ENCODE results near the gene ARHGAP18.

The ARHGAP18 gene

DNA sequence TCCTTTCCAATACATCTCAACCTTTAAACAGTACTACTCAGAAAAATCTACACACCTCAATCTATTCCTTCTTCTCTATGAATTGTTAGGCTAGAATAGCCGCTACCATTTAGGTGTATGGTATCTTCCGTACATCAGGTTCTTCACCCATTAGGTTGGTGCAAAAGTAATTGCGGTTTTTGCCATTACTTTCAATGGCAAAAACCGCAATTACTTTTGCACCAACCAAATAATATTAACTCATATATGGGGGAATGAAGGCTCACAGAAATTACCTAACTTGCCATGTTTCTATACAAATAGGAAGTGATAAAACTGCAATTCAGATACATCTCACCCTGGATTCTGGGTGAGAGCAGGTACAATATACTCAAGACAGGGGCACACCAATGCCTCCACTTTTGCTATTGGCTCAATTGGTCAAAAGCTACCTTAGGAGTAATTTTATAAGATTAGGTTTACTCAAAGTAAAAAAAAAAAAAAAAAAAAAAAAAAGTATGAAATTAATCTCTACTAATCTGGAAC is 37.7 kb upstream of the ARHGAP18 start:
- H3K27ac ChIP-seq (ENCODE audit: low read depth, low read length) = peak overlapping the region; percentile 95
- no peak overlapping the region for H2AFZ ChIP-seq (ENCODE audit: low read length, unreplicated experiment)
- H3K36me3 ChIP-seq (ENCODE audit: insufficient read depth, low read length) = no peaks in the 10 kb centered on the region
- no peaks in the 10 kb centered on the region for H3K79me2 ChIP-seq (ENCODE audit: control insufficient read depth, insufficient read depth, low read length, unreplicated experiment)
- H3K4me3 ChIP-seq (ENCODE audit: low read depth, low read length) = no peak overlapping the region
- no peaks in the 10 kb centered on the region for H3K27me3 ChIP-seq (ENCODE audit: insufficient read depth, low read length)
- peaks cover 73% of the 10 kb centered on the region for H3K4me1 ChIP-seq (ENCODE audit: control insufficient read depth, insufficient read depth, low read length, unreplicated experiment)

DNA sequence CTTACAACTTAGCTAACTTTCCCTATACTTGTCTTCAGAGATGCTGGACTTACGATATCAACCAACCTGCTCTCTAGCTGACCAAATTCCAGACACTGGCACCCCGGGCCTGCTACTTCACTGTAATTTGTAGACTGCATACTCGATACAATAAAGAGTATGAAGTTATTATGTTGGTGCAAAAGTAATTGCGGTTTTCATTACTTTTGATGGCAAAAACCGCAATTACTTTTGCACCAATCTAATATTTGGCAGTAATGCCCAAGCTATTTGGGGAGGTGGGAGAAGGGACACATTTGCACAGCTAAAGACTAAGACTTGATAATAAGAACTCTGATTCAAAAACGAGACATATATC is 34.9 kb upstream of the ARHGAP18 start:
- H3K36me3 ChIP-seq (ENCODE audit: insufficient read depth, low read length) = no peaks in the 10 kb centered on the region
- H3K27me3 ChIP-seq (ENCODE audit: insufficient read depth, low read length) = no peaks in the 10 kb centered on the region
- H3K4me3 ChIP-seq (ENCODE audit: low read depth, low read length) = no peak overlapping the region
- no peaks in the 10 kb centered on the region for H3K79me2 ChIP-seq (ENCODE audit: control insufficient read depth, insufficient read depth, low read length, unreplicated experiment)
- H3K4me1 ChIP-seq (ENCODE audit: control insufficient read depth, insufficient read depth, low read length, unreplicated experiment) = peaks cover 45% of the 10 kb centered on the region
- H2AFZ ChIP-seq (ENCODE audit: low read length, unreplicated experiment) = no peak overlapping the region
- H3K27ac ChIP-seq (ENCODE audit: low read depth, low read length) = no peak overlapping the region

DNA sequence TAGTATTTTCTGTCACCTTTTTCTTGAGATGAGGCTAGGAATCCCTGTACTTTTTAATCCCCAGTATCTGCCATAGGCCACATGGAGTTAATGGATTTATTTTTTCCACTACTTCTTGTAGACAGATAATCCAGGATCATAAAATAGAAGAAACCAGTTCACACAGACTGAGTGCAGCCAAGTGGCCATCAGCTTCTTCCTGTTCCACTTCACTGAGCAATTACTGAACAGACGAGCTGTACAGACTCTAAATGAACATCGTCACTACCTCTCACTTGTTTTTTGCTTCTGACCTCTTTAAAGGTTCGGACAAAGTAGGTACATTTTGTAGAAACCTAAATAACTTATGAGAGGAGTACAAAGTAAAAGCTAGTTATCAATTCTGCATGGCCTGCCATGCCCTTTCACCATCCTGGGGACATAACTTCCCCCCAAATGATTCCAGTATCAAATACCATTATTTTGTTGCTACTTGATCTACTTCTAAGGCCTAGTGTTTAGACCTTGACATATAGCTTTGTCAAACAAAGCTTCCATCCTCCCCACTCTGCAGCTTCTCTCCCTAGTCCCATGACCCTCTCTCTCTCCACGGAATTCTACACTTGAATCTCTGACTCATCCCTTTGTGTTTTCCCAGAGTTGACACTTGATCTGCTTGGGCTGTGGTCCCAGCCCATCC is 34.4 kb upstream of the ARHGAP18 start:
- peaks cover 45% of the 10 kb centered on the region for H3K4me1 ChIP-seq (ENCODE audit: control insufficient read depth, insufficient read depth, low read length, unreplicated experiment)
- H3K36me3 ChIP-seq (ENCODE audit: insufficient read depth, low read length) = no peaks in the 10 kb centered on the region
- no peaks in the 10 kb centered on the region for H3K27me3 ChIP-seq (ENCODE audit: insufficient read depth, low read length)
- peak overlapping the region; percentile 71 for H3K27ac ChIP-seq (ENCODE audit: low read depth, low read length)
- peak overlapping the region; percentile 23; the same call in 1 of the 2 replicates for H3K4me3 ChIP-seq (ENCODE audit: low read depth, low read length)
- no peaks in the 10 kb centered on the region for H3K79me2 ChIP-seq (ENCODE audit: control insufficient read depth, insufficient read depth, low read length, unreplicated experiment)
- H2AFZ ChIP-seq (ENCODE audit: low read length, unreplicated experiment) = peak overlapping the region; percentile 84

DNA sequence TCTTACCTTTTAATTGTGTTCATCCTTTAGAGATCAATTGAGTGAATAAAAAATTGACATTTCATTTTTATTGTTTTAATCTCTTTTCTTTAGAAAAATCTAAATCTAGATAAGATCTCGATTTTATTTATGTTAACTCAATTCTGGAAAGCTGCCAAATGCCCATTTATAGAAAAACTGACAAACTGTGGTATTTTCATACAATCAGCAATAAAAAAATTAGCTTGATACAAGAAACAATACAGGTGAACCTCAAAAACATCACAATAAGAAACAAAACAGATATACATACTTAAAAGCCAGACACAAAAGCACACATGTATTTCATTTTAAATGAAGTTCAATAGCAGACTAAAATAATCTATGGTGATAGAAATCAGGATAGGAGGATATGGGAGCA is 30.0 kb upstream of the ARHGAP18 start:
- H3K27me3 ChIP-seq (ENCODE audit: insufficient read depth, low read length) = no peaks in the 10 kb centered on the region
- H3K4me1 ChIP-seq (ENCODE audit: control insufficient read depth, insufficient read depth, low read length, unreplicated experiment) = peaks cover 20% of the 10 kb centered on the region
- H2AFZ ChIP-seq (ENCODE audit: low read length, unreplicated experiment) = no peak overlapping the region
- H3K27ac ChIP-seq (ENCODE audit: low read depth, low read length) = no peak overlapping the region
- H3K79me2 ChIP-seq (ENCODE audit: control insufficient read depth, insufficient read depth, low read length, unreplicated experiment) = no peaks in the 10 kb centered on the region
- no peak overlapping the region for H3K4me3 ChIP-seq (ENCODE audit: low read depth, low read length)
- H3K36me3 ChIP-seq (ENCODE audit: insufficient read depth, low read length) = no peaks in the 10 kb centered on the region

DNA sequence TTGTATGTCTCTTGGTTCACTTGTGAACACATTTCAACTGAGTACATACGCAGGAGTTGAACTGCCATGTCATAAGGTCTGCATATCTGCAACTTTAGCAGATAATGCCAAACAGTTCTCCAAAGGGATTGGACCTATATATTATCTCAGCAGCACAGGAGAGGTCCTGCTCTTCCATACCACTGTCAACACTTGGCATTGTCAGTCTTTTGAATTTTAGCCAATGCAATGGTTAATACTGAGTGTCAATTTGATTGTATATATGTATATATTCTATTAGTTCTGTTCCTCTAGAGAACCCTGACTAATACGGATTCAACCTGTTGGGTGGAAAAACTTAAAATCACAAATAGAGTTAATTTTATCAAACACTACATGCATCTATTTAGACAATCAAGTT is 26.1 kb upstream of the ARHGAP18 start:
- Histone ChIP-seq H3K27ac (ENCODE audit: low read depth, low read length) (no peak overlapping the region), H3K4me3 (ENCODE audit: low read depth, low read length) (no peak overlapping the region), H3K4me1 (ENCODE audit: control insufficient read depth, insufficient read depth, low read length, unreplicated experiment) (peaks cover 12% of the 10 kb centered on the region), H2AFZ (ENCODE audit: low read length, unreplicated experiment) (no peak overlapping the region), H3K36me3 (ENCODE audit: insufficient read depth, low read length) (no peaks in the 10 kb centered on the region), H3K27me3 (ENCODE audit: insufficient read depth, low read length) (no peaks in the 10 kb centered on the region), H3K79me2 (ENCODE audit: control insufficient read depth, insufficient read depth, low read length, unreplicated experiment) (no peaks in the 10 kb centered on the region)

DNA sequence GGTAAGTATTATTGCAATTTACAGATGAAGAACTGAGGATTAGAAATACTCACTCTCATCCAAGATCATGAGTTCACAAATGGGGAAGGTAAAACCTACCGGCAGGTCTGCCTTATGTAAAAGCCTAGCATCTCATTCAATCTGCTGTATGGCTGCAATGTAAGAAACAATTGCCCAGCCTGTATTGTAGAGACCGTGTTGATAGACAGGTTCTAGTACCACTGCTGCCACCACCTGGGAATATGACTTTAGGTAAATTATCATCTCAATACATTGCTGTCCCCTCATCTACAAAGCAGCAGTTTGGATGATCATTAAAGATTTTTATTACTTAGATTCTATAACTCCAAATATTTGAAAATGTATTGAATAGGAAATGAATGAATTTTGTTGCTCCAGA is 23.3 kb upstream of the ARHGAP18 start:
- no peaks in the 10 kb centered on the region for H3K27me3 ChIP-seq (ENCODE audit: insufficient read depth, low read length)
- H2AFZ ChIP-seq (ENCODE audit: low read length, unreplicated experiment) = no peak overlapping the region
- H3K27ac ChIP-seq (ENCODE audit: low read depth, low read length) = no peak overlapping the region
- no peaks in the 10 kb centered on the region for H3K36me3 ChIP-seq (ENCODE audit: insufficient read depth, low read length)
- H3K4me3 ChIP-seq (ENCODE audit: low read depth, low read length) = no peak overlapping the region
- peaks cover 23% of the 10 kb centered on the region for H3K4me1 ChIP-seq (ENCODE audit: control insufficient read depth, insufficient read depth, low read length, unreplicated experiment)
- H3K79me2 ChIP-seq (ENCODE audit: control insufficient read depth, insufficient read depth, low read length, unreplicated experiment) = no peaks in the 10 kb centered on the region

DNA sequence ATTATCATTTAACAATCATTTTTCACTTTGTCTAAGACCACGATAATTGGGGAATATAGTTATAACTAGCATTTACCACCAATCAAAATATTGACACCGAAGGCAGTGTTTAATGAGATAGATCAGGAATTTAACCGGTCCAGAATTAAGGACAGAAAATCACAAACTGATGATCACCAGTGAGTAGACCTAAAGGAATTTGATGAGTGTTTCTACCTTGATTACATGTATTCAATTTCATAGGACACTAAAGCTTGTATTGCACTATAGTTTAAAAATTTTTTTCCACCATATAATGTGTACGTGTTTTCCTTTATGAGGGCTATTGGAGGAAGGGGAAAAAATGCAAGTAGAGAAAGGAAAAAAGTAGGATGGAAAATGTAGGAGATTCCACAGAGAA is 22.6 kb upstream of the ARHGAP18 start:
- Histone ChIP-seq H3K4me3 (ENCODE audit: low read depth, low read length) (no peak overlapping the region), H3K36me3 (ENCODE audit: insufficient read depth, low read length) (no peaks in the 10 kb centered on the region), H3K79me2 (ENCODE audit: control insufficient read depth, insufficient read depth, low read length, unreplicated experiment) (no peaks in the 10 kb centered on the region), H2AFZ (ENCODE audit: low read length, unreplicated experiment) (peak overlapping the region; percentile 99), H3K27ac (ENCODE audit: low read depth, low read length) (no peak overlapping the region), H3K4me1 (ENCODE audit: control insufficient read depth, insufficient read depth, low read length, unreplicated experiment) (peaks cover 23% of the 10 kb centered on the region), H3K27me3 (ENCODE audit: insufficient read depth, low read length) (no peaks in the 10 kb centered on the region)

DNA sequence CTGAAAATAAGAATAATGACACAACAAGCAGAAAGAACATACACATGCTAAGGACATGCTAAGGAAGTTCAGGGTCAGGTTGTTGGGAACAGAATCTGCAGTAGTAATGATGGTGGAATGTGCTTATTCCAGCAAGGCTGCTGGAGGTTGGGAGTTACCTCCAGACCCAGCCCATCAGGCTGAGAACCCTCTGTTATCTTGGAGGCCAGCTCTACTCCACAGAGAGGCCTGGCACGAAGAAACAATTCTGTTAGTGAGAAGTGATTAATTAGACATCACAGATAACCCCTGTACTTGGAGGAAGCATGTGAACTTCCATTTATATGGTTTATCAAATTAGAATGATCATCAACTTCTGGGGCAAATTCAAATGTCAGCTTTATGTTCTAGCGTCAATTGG is 22.1 kb upstream of the ARHGAP18 start:
- no peaks in the 10 kb centered on the region for H3K79me2 ChIP-seq (ENCODE audit: control insufficient read depth, insufficient read depth, low read length, unreplicated experiment)
- H3K27ac ChIP-seq (ENCODE audit: low read depth, low read length) = no peak overlapping the region
- no peaks in the 10 kb centered on the region for H3K27me3 ChIP-seq (ENCODE audit: insufficient read depth, low read length)
- H2AFZ ChIP-seq (ENCODE audit: low read length, unreplicated experiment) = peak overlapping the region; percentile 99
- H3K36me3 ChIP-seq (ENCODE audit: insufficient read depth, low read length) = no peaks in the 10 kb centered on the region
- H3K4me3 ChIP-seq (ENCODE audit: low read depth, low read length) = no peak overlapping the region
- H3K4me1 ChIP-seq (ENCODE audit: control insufficient read depth, insufficient read depth, low read length, unreplicated experiment) = peaks cover 23% of the 10 kb centered on the region

DNA sequence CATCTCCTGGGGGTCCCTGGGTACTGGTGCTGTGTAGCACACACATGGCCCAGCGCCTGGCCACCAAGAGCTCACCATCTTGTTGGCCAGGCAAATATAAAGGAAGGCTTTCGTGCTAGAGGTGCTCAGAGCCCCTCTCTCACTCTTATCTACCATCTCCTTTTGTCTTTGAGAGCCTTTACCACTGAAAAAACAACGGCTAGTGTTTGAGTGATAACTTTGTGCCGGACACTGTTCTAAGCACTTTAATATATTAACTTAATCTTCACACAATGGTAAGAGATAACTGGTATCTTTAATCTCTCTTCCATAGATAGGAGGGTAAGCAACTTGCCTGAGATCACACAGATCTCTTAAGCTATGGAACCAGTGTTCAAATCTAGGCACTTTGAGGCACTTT is 21.5 kb upstream of the ARHGAP18 start:
- no peaks in the 10 kb centered on the region for H3K27me3 ChIP-seq (ENCODE audit: insufficient read depth, low read length)
- no peak overlapping the region for H3K27ac ChIP-seq (ENCODE audit: low read depth, low read length)
- H3K36me3 ChIP-seq (ENCODE audit: insufficient read depth, low read length) = no peaks in the 10 kb centered on the region
- H2AFZ ChIP-seq (ENCODE audit: low read length, unreplicated experiment) = peak overlapping the region; percentile 99
- H3K4me1 ChIP-seq (ENCODE audit: control insufficient read depth, insufficient read depth, low read length, unreplicated experiment) = peaks cover 25% of the 10 kb centered on the region
- no peak overlapping the region for H3K4me3 ChIP-seq (ENCODE audit: low read depth, low read length)
- no peaks in the 10 kb centered on the region for H3K79me2 ChIP-seq (ENCODE audit: control insufficient read depth, insufficient read depth, low read length, unreplicated experiment)

DNA sequence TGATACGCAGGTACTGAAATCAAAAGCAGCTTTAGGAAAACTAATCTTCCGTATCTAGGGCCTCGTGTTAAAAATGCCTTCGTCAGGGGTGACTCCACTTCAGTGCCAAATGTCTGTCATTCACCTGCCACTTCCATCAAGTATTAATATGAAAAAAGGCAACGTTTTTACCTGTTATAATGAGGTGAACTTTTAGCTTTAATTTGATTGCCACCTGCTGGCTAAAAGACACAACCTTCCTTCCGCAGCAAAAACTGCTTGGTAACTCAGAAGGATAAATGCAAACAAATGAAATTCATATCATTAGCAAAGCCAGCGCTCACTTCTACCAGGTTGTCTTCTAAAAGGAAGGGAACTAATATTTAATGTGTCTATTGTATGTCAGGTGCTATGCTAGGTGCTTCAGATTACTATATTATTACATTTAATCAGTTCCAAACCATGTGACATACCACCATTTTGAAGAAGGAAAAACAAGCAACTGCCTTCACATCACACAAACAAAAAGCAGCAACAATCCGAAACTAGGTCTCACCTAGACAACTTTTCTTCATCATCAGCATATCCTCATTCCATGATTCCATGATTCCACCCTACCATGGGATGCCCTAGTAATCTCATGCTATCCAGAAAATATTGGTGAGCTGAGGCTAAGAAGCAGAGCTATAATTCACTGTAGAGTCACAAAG is 20.6 kb upstream of the ARHGAP18 start:
- Histone ChIP-seq H3K36me3 (ENCODE audit: insufficient read depth, low read length) (no peaks in the 10 kb centered on the region), H3K79me2 (ENCODE audit: control insufficient read depth, insufficient read depth, low read length, unreplicated experiment) (no peaks in the 10 kb centered on the region), H3K4me3 (ENCODE audit: low read depth, low read length) (no peak overlapping the region), H3K4me1 (ENCODE audit: control insufficient read depth, insufficient read depth, low read length, unreplicated experiment) (peaks cover 27% of the 10 kb centered on the region), H3K27me3 (ENCODE audit: insufficient read depth, low read length) (no peaks in the 10 kb centered on the region), H2AFZ (ENCODE audit: low read length, unreplicated experiment) (peak overlapping the region; percentile 99), H3K27ac (ENCODE audit: low read depth, low read length) (peak overlapping the region; percentile 8; the same call in 1 of the 2 replicates)

DNA sequence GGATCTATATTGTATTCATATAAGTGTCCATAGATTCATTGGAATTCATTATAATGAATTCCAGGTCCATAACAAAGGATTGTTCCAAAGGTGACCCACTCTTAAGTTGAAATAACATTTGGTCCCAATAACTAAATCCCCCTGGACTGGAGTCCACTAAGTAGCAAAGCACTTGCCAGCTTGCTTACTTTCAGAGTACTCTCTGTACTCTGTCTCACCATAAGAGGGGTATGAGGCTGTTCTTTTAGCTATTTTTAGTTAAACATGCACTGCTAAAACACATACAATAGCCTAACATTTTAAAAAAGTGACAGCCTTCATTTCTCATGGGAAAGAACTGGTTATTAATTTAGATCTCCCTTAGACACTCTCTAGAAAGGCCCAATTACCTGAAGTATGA is 16.7 kb upstream of the ARHGAP18 start:
- no peaks in the 10 kb centered on the region for H3K79me2 ChIP-seq (ENCODE audit: control insufficient read depth, insufficient read depth, low read length, unreplicated experiment)
- H3K4me1 ChIP-seq (ENCODE audit: control insufficient read depth, insufficient read depth, low read length, unreplicated experiment) = peaks cover 16% of the 10 kb centered on the region
- H3K27me3 ChIP-seq (ENCODE audit: insufficient read depth, low read length) = no peaks in the 10 kb centered on the region
- no peak overlapping the region for H2AFZ ChIP-seq (ENCODE audit: low read length, unreplicated experiment)
- H3K4me3 ChIP-seq (ENCODE audit: low read depth, low read length) = no peak overlapping the region
- H3K36me3 ChIP-seq (ENCODE audit: insufficient read depth, low read length) = no peaks in the 10 kb centered on the region
- no peak overlapping the region for H3K27ac ChIP-seq (ENCODE audit: low read depth, low read length)

Measured in ACC112 (cell line).